ENCODE measurements around the gene OR13C4. TPM values are rescaled to one million over a fixed set of nuclear protein-coding genes. Genes with fewer than 3 reads are reported as not detected.
"Not testable (repeated sequence)": the region's sequence is repeated elsewhere in the genome, so short reads cannot be mapped to it uniquely, and the experiment has no call there.

The OR13C4 gene
- total and polyA plus RNA-seq, 4 donors: 0.17 TPM; not detected in 3

GRCh38 chr9:104536756-104537155 lies 9.7 kb upstream of the OR13C4 start, which contains the start of gene OR13C3:
OR13C3 (minus strand) TSS chr9:104536856; CDS start chr9:104536723, 133 bp downstream.
- H3K9me3 ChIP-seq (ENCODE audit: control insufficient read depth, insufficient read depth, low read length): no peaks in the 10 kb centered on the region
- 100% methylated on average over 4 of the region's 5 CpGs for WGBS (ENCODE audit: insufficient coverage)
- H3K4me3 ChIP-seq (ENCODE audit: low read depth, low read length): no peak within 1 kb of the TSS
- no peak for DNase-seq (ENCODE audit: low read depth in 4 of 6, low spot score in 6 of 6)
- H3K36me3 ChIP-seq (ENCODE audit: control insufficient read depth, insufficient read depth, low read length): no peaks in the 10 kb centered on the region
- no peak within 1 kb of the TSS for H3K27ac ChIP-seq (ENCODE audit: low read depth, low read length)
- H3K4me1 ChIP-seq (ENCODE audit: control insufficient read depth, insufficient read depth, low read length): no peaks in the 10 kb centered on the region
- no peaks in the 10 kb centered on the region for H3K27me3 ChIP-seq (ENCODE audit: control insufficient read depth, insufficient read depth, low read length)

- H3K27ac ChIP-seq (ENCODE audit: low read depth, low read length); H3K36me3 ChIP-seq (ENCODE audit: control insufficient read depth, insufficient read depth, low read length); H3K27me3 ChIP-seq (ENCODE audit: control insufficient read depth, insufficient read depth, low read length); H3K4me3 ChIP-seq (ENCODE audit: low read depth, low read length); H3K9me3 ChIP-seq (ENCODE audit: control insufficient read depth, insufficient read depth, low read length); H3K4me1 ChIP-seq (ENCODE audit: control insufficient read depth, insufficient read depth, low read length); DNase-seq (ENCODE audit: low read depth in 4 of 6, low spot score in 6 of 6): not testable (repeated sequence)
- WGBS (ENCODE audit: insufficient coverage): 92% methylated on average over 6 of the region's 10 CpGs
Observed at GRCh38 chr9:104520241-104520640, 6.8 kb downstream of the OR13C4 start.

- H3K27me3 ChIP-seq (ENCODE audit: control insufficient read depth, insufficient read depth, low read length): no peaks in the 10 kb centered on the region
- DNase-seq (ENCODE audit: low read depth in 4 of 6, low spot score in 6 of 6): peak in 1 of 6 donors; percentile 40
- H3K27ac ChIP-seq (ENCODE audit: low read depth, low read length): no peak overlapping the region
- WGBS (ENCODE audit: insufficient coverage): 60% methylated on average over 2 of the region's 5 CpGs
- no peak overlapping the region for H3K4me3 ChIP-seq (ENCODE audit: low read depth, low read length)
- no peaks in the 10 kb centered on the region for H3K36me3 ChIP-seq (ENCODE audit: control insufficient read depth, insufficient read depth, low read length)
- H3K9me3 ChIP-seq (ENCODE audit: control insufficient read depth, insufficient read depth, low read length): no peaks in the 10 kb centered on the region
- H3K4me1 ChIP-seq (ENCODE audit: control insufficient read depth, insufficient read depth, low read length): no peaks in the 10 kb centered on the region
Observed at GRCh38 chr9:104514901-104515300, 12.1 kb downstream of the OR13C4 start.

- no peak overlapping the region for H3K4me3 ChIP-seq (ENCODE audit: low read depth, low read length)
- H3K36me3 ChIP-seq (ENCODE audit: control insufficient read depth, insufficient read depth, low read length): no peaks in the 10 kb centered on the region
- no peak overlapping the region for H3K27ac ChIP-seq (ENCODE audit: low read depth, low read length)
- H3K27me3 ChIP-seq (ENCODE audit: control insufficient read depth, insufficient read depth, low read length): no peaks in the 10 kb centered on the region
- H3K9me3 ChIP-seq (ENCODE audit: control insufficient read depth, insufficient read depth, low read length): no peaks in the 10 kb centered on the region
- H3K4me1 ChIP-seq (ENCODE audit: control insufficient read depth, insufficient read depth, low read length): no peaks in the 10 kb centered on the region
- DNase-seq (ENCODE audit: low read depth in 4 of 6, low spot score in 6 of 6): no peak
Observed at GRCh38 chr9:104506565-104506964, 20.4 kb downstream of the OR13C4 start.

GRCh38 chr9:104503963-104504362 lies 23.0 kb downstream of the OR13C4 start, which contains the start of gene OR13F1:
OR13F1 (plus strand) TSS chr9:104504263; CDS start chr9:104504263, 0 bp downstream.
- no peaks in the 10 kb centered on the region for H3K27me3 ChIP-seq (ENCODE audit: control insufficient read depth, insufficient read depth, low read length)
- no peaks in the 10 kb centered on the region for H3K4me1 ChIP-seq (ENCODE audit: control insufficient read depth, insufficient read depth, low read length)
- no peaks in the 10 kb centered on the region for H3K9me3 ChIP-seq (ENCODE audit: control insufficient read depth, insufficient read depth, low read length)
- WGBS (ENCODE audit: insufficient coverage): 98% methylated on average over 3 of the region's 5 CpGs
- no peaks in the 10 kb centered on the region for H3K36me3 ChIP-seq (ENCODE audit: control insufficient read depth, insufficient read depth, low read length)
- H3K4me3 ChIP-seq (ENCODE audit: low read depth, low read length): no peak within 1 kb of the TSS
- DNase-seq (ENCODE audit: low read depth in 4 of 6, low spot score in 6 of 6): no peak
- H3K27ac ChIP-seq (ENCODE audit: low read depth, low read length): no peak within 1 kb of the TSS

- no peaks in the 10 kb centered on the region for H3K4me1 ChIP-seq (ENCODE audit: control insufficient read depth, insufficient read depth, low read length)
- H3K9me3 ChIP-seq (ENCODE audit: control insufficient read depth, insufficient read depth, low read length): no peaks in the 10 kb centered on the region
- H3K4me3 ChIP-seq (ENCODE audit: low read depth, low read length): no peak overlapping the region
- no peaks in the 10 kb centered on the region for H3K27me3 ChIP-seq (ENCODE audit: control insufficient read depth, insufficient read depth, low read length)
- no peak overlapping the region for H3K27ac ChIP-seq (ENCODE audit: low read depth, low read length)
- no peaks in the 10 kb centered on the region for H3K36me3 ChIP-seq (ENCODE audit: control insufficient read depth, insufficient read depth, low read length)
- no peak for DNase-seq (ENCODE audit: low read depth in 4 of 6, low spot score in 6 of 6)
Observed at GRCh38 chr9:104503440-104503839, 23.6 kb downstream of the OR13C4 start.

GRCh38 chr9:104494808-104495207 lies 32.2 kb downstream of the OR13C4 start:
- peak in 4 of 6 donors; percentile 5 to 85 (median 42) for DNase-seq (ENCODE audit: low read depth in 4 of 6, low spot score in 6 of 6)
- Histone ChIP-seq H3K36me3 (ENCODE audit: control insufficient read depth, insufficient read depth, low read length) (no peaks in the 10 kb centered on the region), H3K4me3 (ENCODE audit: low read depth, low read length) (no peak overlapping the region), H3K4me1 (ENCODE audit: control insufficient read depth, insufficient read depth, low read length) (no peaks in the 10 kb centered on the region), H3K9me3 (ENCODE audit: control insufficient read depth, insufficient read depth, low read length) (no peaks in the 10 kb centered on the region), H3K27me3 (ENCODE audit: control insufficient read depth, insufficient read depth, low read length) (no peaks in the 10 kb centered on the region), H3K27ac (ENCODE audit: low read depth, low read length) (no peak overlapping the region)
- no CpG with 5 or more reads among the region's 3 CpGs for WGBS (ENCODE audit: insufficient coverage)

GRCh38 chr9:104485014-104485413 lies 42.0 kb downstream of the OR13C4 start:
- WGBS (ENCODE audit: insufficient coverage): 100% methylated on average over 1 of the region's 2 CpGs
- no peaks in the 10 kb centered on the region for H3K9me3 ChIP-seq (ENCODE audit: control insufficient read depth, insufficient read depth, low read length)

GRCh38 chr9:104482921-104483570 lies 44.0 kb downstream of the OR13C4 start:
- Histone ChIP-seq H3K36me3 (ENCODE audit: control insufficient read depth, insufficient read depth, low read length) (no peaks in the 10 kb centered on the region), H3K27me3 (ENCODE audit: control insufficient read depth, insufficient read depth, low read length) (no peaks in the 10 kb centered on the region), H3K27ac (ENCODE audit: low read depth, low read length) (no peak overlapping the region), H3K4me3 (ENCODE audit: low read depth, low read length) (no peak overlapping the region), H3K9me3 (ENCODE audit: control insufficient read depth, insufficient read depth, low read length) (no peaks in the 10 kb centered on the region), H3K4me1 (ENCODE audit: control insufficient read depth, insufficient read depth, low read length) (no peaks in the 10 kb centered on the region)
- peak in 2 of 6 donors; percentile 55 to 78 for DNase-seq (ENCODE audit: low read depth in 4 of 6, low spot score in 6 of 6)
- WGBS (ENCODE audit: insufficient coverage): 45% methylated on average over 3 of the region's 5 CpGs

More at GRCh38 chr9:104485014-104485413, 42.0 kb downstream of the OR13C4 start:
- Histone ChIP-seq H3K27ac (ENCODE audit: low read depth, low read length) (no peak overlapping the region), H3K36me3 (ENCODE audit: control insufficient read depth, insufficient read depth, low read length) (no peaks in the 10 kb centered on the region), H3K27me3 (ENCODE audit: control insufficient read depth, insufficient read depth, low read length) (no peaks in the 10 kb centered on the region), H3K4me1 (ENCODE audit: control insufficient read depth, insufficient read depth, low read length) (no peaks in the 10 kb centered on the region), H3K4me3 (ENCODE audit: low read depth, low read length) (no peak overlapping the region)
- no peak for DNase-seq (ENCODE audit: low read depth in 4 of 6, low spot score in 6 of 6)
